IMR-90 (cell line): ENCODE measurements around the gene TDRD3. TPM values are rescaled to one million over a fixed set of nuclear protein-coding genes. Genes with fewer than 3 reads are reported as not detected.

ENCODE experiments used
- ATAC-seq: fragments of 200-7000 bp; cut with Tn5 transposase; 2 replicates; pipeline ENCODE4 v1.9.1; 2020; ENCODE audit warnings: low read depth, mild to moderate bottlenecking, moderate library complexity
- BruUV-seq: library from RNA; stranded (reverse); fragments of 400-500 nt; replicated peaks from 2 replicates; lab custom pipeline; 2021; lab: Mats Ljungman, UMichigan
- CTCF ChIA-PET: fragments of 300-600 bp; formaldehyde crosslinking; extraction: SDS; loops from one replicate; lab custom pipeline; 2021; ENCODE audit warnings: antibody characterized with exemption; lab: Yijun Ruan, JAX
- POLR2A ChIA-PET: fragments of 300-600 bp; sonication (Branson Sonifier 250); formaldehyde crosslinking; loops from one replicate; lab custom pipeline; 2022; ENCODE audit warnings: antibody characterized with exemption; ENCODE audit not compliant: unreplicated experiment; lab: Charles Lee
- DNase-seq: peaks from one replicate; pipeline ENCODE4 v3.0.0; 2013
- H2AFZ ChIP-seq: replicated peaks from 2 replicates; pipeline ENCODE3; 2013; ENCODE audit warnings: low read length, mild to moderate bottlenecking; ENCODE audit not compliant: poor library complexity
- H2AK5ac ChIP-seq: 2 replicates; pipeline ENCODE4 v1.6.1; 2013; ENCODE audit warnings: low read depth, low read length, inconsistent platforms
- H2AK9ac ChIP-seq: replicated peaks from 2 replicates; pipeline ENCODE3; 2013; ENCODE audit warnings: mild to moderate bottlenecking, low read depth, low read length, moderate library complexity; ENCODE audit not compliant: poor library complexity
- H2BK120ac ChIP-seq: 2 replicates; pipeline ENCODE4 v1.6.1; 2013; ENCODE audit warnings: low read depth, low read length, inconsistent platforms
- H2BK15ac ChIP-seq: 3 replicates; pipeline ENCODE4 v1.6.1; 2013; ENCODE audit warnings: low read depth, low read length, inconsistent platforms
- H2BK20ac ChIP-seq: 2 replicates; pipeline ENCODE4 v1.6.1; 2013; ENCODE audit warnings: low read depth, mild to moderate bottlenecking, inconsistent platforms, low read length, moderate library complexity
- H2BK5ac ChIP-seq: 2 replicates; pipeline ENCODE4 v1.6.1; 2013; ENCODE audit warnings: mild to moderate bottlenecking, low read depth, low read length, inconsistent platforms; ENCODE audit not compliant: poor library complexity, severe bottlenecking
- H3K14ac ChIP-seq: replicated peaks from 2 replicates; pipeline ENCODE4 v1.6.1; 2013; ENCODE audit warnings: low read depth, low read length, inconsistent platforms
- H3K18ac ChIP-seq: 2 replicates; pipeline ENCODE4 v1.6.1; 2013; ENCODE audit warnings: low read depth, low read length, control low read depth
- H3K23ac ChIP-seq: 2 replicates; pipeline ENCODE4 v1.6.1; 2013; ENCODE audit warnings: low read depth, low read length, inconsistent platforms
- H3K27ac ChIP-seq: 2 replicates; pipeline ENCODE4 v1.5.1; 2013; ENCODE audit warnings: mild to moderate bottlenecking, control low read depth, low read length; ENCODE audit not compliant: insufficient read depth
- H3K27me3 ChIP-seq: 2 replicates; pipeline ENCODE4 v1.6.1; 2013; ENCODE audit warnings: low read length; ENCODE audit not compliant: control insufficient read depth, insufficient read depth
- H3K36me3 ChIP-seq: 2 replicates; pipeline ENCODE4 v1.6.1; 2013; ENCODE audit warnings: low read length, mixed read lengths; ENCODE audit not compliant: control insufficient read depth, insufficient read depth
- H3K4ac ChIP-seq: 2 replicates; pipeline ENCODE4 v1.6.1; 2013; ENCODE audit warnings: low read depth, low read length, inconsistent platforms
- H3K4me1 ChIP-seq: 2 replicates; pipeline ENCODE4 v1.6.1; 2013; ENCODE audit warnings: low read length, mixed read lengths; ENCODE audit not compliant: control insufficient read depth, insufficient read depth
- H3K4me2 ChIP-seq: 2 replicates; pipeline ENCODE4 v1.6.1; 2013; ENCODE audit warnings: low read depth, mild to moderate bottlenecking, control low read depth, low read length, moderate library complexity
- H3K4me3 ChIP-seq: 2 replicates; pipeline ENCODE4 v1.5.1; 2013; ENCODE audit warnings: low read depth, mild to moderate bottlenecking, control low read depth, low read length, moderate library complexity; ENCODE audit not compliant: insufficient read depth
- H3K56ac ChIP-seq: 2 replicates; pipeline ENCODE4 v1.6.1; 2013; ENCODE audit warnings: low read length, inconsistent platforms; ENCODE audit not compliant: insufficient read depth; ENCODE audit errors: extremely low read depth
- H3K79me1 ChIP-seq, 2 experiments: 2 replicates each; pipeline ENCODE4 v1.6.1; 2013; ENCODE audit warnings: low read length in 2 of 2, inconsistent platforms in 1 of 2, low read depth in 1 of 2
- H3K9ac ChIP-seq: 2 replicates; pipeline ENCODE4 v1.6.1; 2013; ENCODE audit warnings: low read depth, low read length, control low read depth
- H3K9me1 ChIP-seq: 2 replicates; pipeline ENCODE4 v1.6.1; 2013; ENCODE audit warnings: low read length, inconsistent platforms; ENCODE audit not compliant: insufficient read depth
- H3K9me3 ChIP-seq: 2 replicates; pipeline ENCODE4 v1.6.1; 2013; ENCODE audit warnings: low read length; ENCODE audit not compliant: control insufficient read depth, insufficient read depth
- H4K20me1 ChIP-seq: 2 replicates; pipeline ENCODE4 v1.6.1; 2013; ENCODE audit warnings: low read length, inconsistent platforms; ENCODE audit not compliant: insufficient read depth
- H4K5ac ChIP-seq: 2 replicates; pipeline ENCODE4 v1.6.1; 2013; ENCODE audit warnings: mild to moderate bottlenecking, low read depth, low read length, control low read depth
- H4K8ac ChIP-seq, 2 experiments: 2 replicates each; pipeline ENCODE4 v1.6.1; 2013; ENCODE audit warnings: low read depth in 2 of 2, low read length in 2 of 2, control low read depth in 1 of 2, inconsistent platforms in 1 of 2
- H4K91ac ChIP-seq: 2 replicates; pipeline ENCODE4 v1.6.1; 2013; ENCODE audit warnings: low read depth, low read length, inconsistent platforms; ENCODE audit not compliant: insufficient read depth
- BHLHE40 ChIP-seq: fragments of 150-350 bp; IDR thresholded peaks from 2 replicates; pipeline ENCODE4 v1.6.1; 2016; ENCODE audit warnings: mild to moderate bottlenecking, low read depth, low read length
- FOS ChIP-seq: fragments of 150-350 bp; IDR thresholded peaks from 2 replicates; pipeline ENCODE4 v1.6.1; 2016; ENCODE audit warnings: low read depth, low read length
- MAFK ChIP-seq: IDR thresholded peaks from 2 replicates; pipeline ENCODE4 v1.6.1; 2012; ENCODE audit warnings: low read depth, low read length, improper control_type of control experiment
- MAZ ChIP-seq: IDR thresholded peaks from 2 replicates; pipeline ENCODE4 v1.6.1; 2012; ENCODE audit warnings: low read depth, mild to moderate bottlenecking, low read length, improper control_type of control experiment, moderate library complexity, borderline replicate concordance
- MXI1 ChIP-seq: IDR thresholded peaks from 2 replicates; pipeline ENCODE4 v1.6.1; 2012; ENCODE audit warnings: low read depth, mild to moderate bottlenecking, low read length, moderate library complexity, borderline replicate concordance
- POLR2A ChIP-seq: IDR thresholded peaks from 2 replicates; pipeline ENCODE4 v1.6.1; 2012; ENCODE audit warnings: mild to moderate bottlenecking, low read depth, low read length
- RAD21 ChIP-seq: IDR thresholded peaks from 2 replicates; pipeline ENCODE4 v1.6.1; 2012; ENCODE audit warnings: low read length, improper control_type of control experiment
- RCOR1 ChIP-seq: IDR thresholded peaks from 2 replicates; pipeline ENCODE4 v1.6.1; 2012; ENCODE audit warnings: mild to moderate bottlenecking, low read length, improper control_type of control experiment; ENCODE audit not compliant: insufficient replicate concordance
- RFX5 ChIP-seq: IDR thresholded peaks from 2 replicates; pipeline ENCODE4 v1.8.0; 2012; ENCODE audit warnings: low read depth, mild to moderate bottlenecking, low read length, moderate library complexity
- SMC3 ChIP-seq: fragments of 150-350 bp; IDR thresholded peaks from 2 replicates; pipeline ENCODE4 v1.6.1; 2016; ENCODE audit warnings: low read depth, mild to moderate bottlenecking, antibody characterized with exemption, low read length, moderate library complexity
- USF2 ChIP-seq: fragments of 150-350 bp; IDR thresholded peaks from 2 replicates; pipeline ENCODE4 v1.6.1; 2017; ENCODE audit warnings: mild to moderate bottlenecking, antibody characterized with exemption, low read length, low read depth
- WGBS, 2 experiments: methylation state at CpG; one replicate each; pipeline versions ENCODE4 v1.1.5 to v1.1.7; 2013; ENCODE audit warnings: missing lambda C conversion rate in 2 of 2; ENCODE audit not compliant: insufficient read length in 1 of 2; ENCODE audit errors: extremely low coverage in 2 of 2; 5-methylcytosine and 5-hydroxymethylcytosine counted together
- dilution Hi-C: fragments of 300-500 bp; cut with HindIII; formaldehyde crosslinking; loops from one replicate; pipeline ENCODE4 v1.14.3; 2018; ENCODE audit warnings: low sequenced_read_pairs; ENCODE audit not compliant: unreplicated experiment
- in situ Hi-C: fragments of 300-500 bp; cut with MboI; formaldehyde crosslinking; loops from 3 replicates; pipeline ENCODE4 v1.14.3; 2019; ENCODE audit warnings: low sequenced_read_pairs, inconsistent platforms, mixed read lengths
- intact Hi-C: fragments of 100-400 bp; cut with micrococcal nuclease; formaldehyde crosslinking; loops from 2 replicates; pipeline ENCODE4 v1.10.0; 2022
- polyA plus RNA-seq, 3 experiments: library from polyadenylated mRNA; depleted of rRNA; stranded (reverse); fragments of >200 nt; gene quantifications; 2 replicates each; pipeline ENCODE4 v1.2.3, GENCODE V29; 2012; ENCODE audit warnings: low replicate concordance in 1 of 3
- total RNA-seq: library from RNA; depleted of rRNA; stranded (reverse); fragments of >200 nt; gene quantifications from 2 replicates; pipeline ENCODE4 v1.2.3, GENCODE V29; 2012
- TF ChIP-seq, protein P1 (sequence below): fragments of 150-350 bp; IDR thresholded peaks from 2 replicates; pipeline ENCODE4 v1.6.1; 2016; ENCODE audit warnings: low read depth, mild to moderate bottlenecking, low read length, moderate library complexity, borderline replicate concordance

The TDRD3 gene
- total and polyA plus RNA-seq, 2 of the 4 experiments (the other 2 are of a cell fraction) = 3.9 to 12.0 TPM

GRCh38 chr13:60398379-60398891 lies 1.4 kb downstream of the TDRD3 start:
- 0 out of 2 replicates have a peak overlapping the region, but pooled peaks have one; percentile 18 for H4K91ac ChIP-seq
- dilution Hi-C loops (no loop called here), in situ Hi-C loops (no loop called here), intact Hi-C loops (loop anchor here (5.0 to 10.0 kb wide), 3 partner anchors 34 to 474 kb away; no protein-coding TSS in a partner anchor)
- CTCF ChIA-PET = no interaction called here
- no peak overlapping the region for H2AK9ac ChIP-seq
- H2BK20ac ChIP-seq = no peak overlapping the region
- peak overlapping the region; percentile 80 for H3K23ac ChIP-seq
- peak overlapping the region; percentile 99 for H3K27ac ChIP-seq
- no peak overlapping the region for H2BK15ac ChIP-seq
- H3K4me3 ChIP-seq = peak overlapping the region; percentile 81
- peak overlapping the region; percentile 59; the same call in 1 of the 2 replicates for H3K4ac ChIP-seq
- no peak overlapping the region for H2AK5ac ChIP-seq
- TF ChIP-seq RFX5 = no peak
- no peak for TF ChIP-seq RCOR1
- no peak for TF ChIP-seq MAZ
- TF ChIP-seq, protein P1, sequence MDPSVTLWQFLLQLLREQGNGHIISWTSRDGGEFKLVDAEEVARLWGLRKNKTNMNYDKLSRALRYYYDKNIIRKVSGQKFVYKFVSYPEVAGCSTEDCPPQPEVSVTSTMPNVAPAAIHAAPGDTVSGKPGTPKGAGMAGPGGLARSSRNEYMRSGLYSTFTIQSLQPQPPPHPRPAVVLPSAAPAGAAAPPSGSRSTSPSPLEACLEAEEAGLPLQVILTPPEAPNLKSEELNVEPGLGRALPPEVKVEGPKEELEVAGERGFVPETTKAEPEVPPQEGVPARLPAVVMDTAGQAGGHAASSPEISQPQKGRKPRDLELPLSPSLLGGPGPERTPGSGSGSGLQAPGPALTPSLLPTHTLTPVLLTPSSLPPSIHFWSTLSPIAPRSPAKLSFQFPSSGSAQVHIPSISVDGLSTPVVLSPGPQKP = no peak
- no peak for TF ChIP-seq SMC3
- TF ChIP-seq MXI1 = no peak
- TF ChIP-seq BHLHE40 = no peak
- TF ChIP-seq USF2 = no peak
- TF ChIP-seq RAD21 = no peak
- no peak for TF ChIP-seq FOS
- no peak for TF ChIP-seq MAFK
- TF ChIP-seq POLR2A = no peak
- H3K14ac ChIP-seq = peak overlapping the region; percentile 68
- H3K4me2 ChIP-seq = peak overlapping the region; percentile 93
- peaks cover 15 to 19% of the 10 kb centered on the region in 2 experiments for H3K79me1 ChIP-seq
- H4K20me1 ChIP-seq = no peaks in the 10 kb centered on the region
- peak overlapping the region; percentile 88; the same call in 1 of the 2 replicates for H3K18ac ChIP-seq
- ATAC-seq (no peak), DNase-seq (no peak)
- H4K5ac ChIP-seq = peak overlapping the region; percentile 92; the same call in 1 of the 2 replicates
- BruUV-seq = no TSS peak
- H3K9me3 ChIP-seq = no peaks in the 10 kb centered on the region
- H2BK120ac ChIP-seq = 0 out of 2 replicates have a peak overlapping the region, but pooled peaks have one; percentile 2
- peaks cover 5% of the 10 kb centered on the region; the same call in 1 of the 2 replicates for H3K4me1 ChIP-seq
- peak overlapping the region; percentile 100 for H3K9ac ChIP-seq
- no CpG with 5 or more reads among the region's 6 CpGs for WGBS, 2 experiments
- POLR2A ChIA-PET = no interaction called here
- H3K9me1 ChIP-seq = no peaks in the 10 kb centered on the region
- peak overlapping the region; percentile 87; the same call in 1 of the 2 replicates for H3K56ac ChIP-seq
- no peaks in the 10 kb centered on the region for H3K36me3 ChIP-seq
- peak overlapping the region; percentile 59 for H2BK5ac ChIP-seq
- no peaks in the 10 kb centered on the region for H3K27me3 ChIP-seq
- peak overlapping the region; percentile 76 for H4K8ac ChIP-seq
- H2AFZ ChIP-seq = peak overlapping the region; percentile 74
